ENCODE results near the gene DTX4. TPM values are rescaled to one million over a fixed set of nuclear protein-coding genes. Genes with fewer than 3 reads are reported as not detected.

The DTX4 gene
- total RNA-seq, 6 experiments from 2014 or later: 10.8 to 49.1 (median 22.6) TPM

GRCh38 chr11:59199546-59200422, 27.9 kb downstream of the DTX4 start:
- Histone ChIP-seq H3K4me3 (no peak overlapping the region), H3K4me1 (peaks cover 0 to 6% (median 0%) of the 10 kb centered on the region in 4 donors), H3K9me3 (no peaks in the 10 kb centered on the region), H3K27me3 (no peaks in the 10 kb centered on the region), H3K36me3 (peaks cover 0 to 39% (median 19%) of the 10 kb centered on the region in 4 donors), H3K27ac (no peak overlapping the region)
- DNase-seq (no peak), ATAC-seq (no peak)
- TF ChIP-seq POLR2A (IDR thresholded peaks at IDR 0.05) (no peak), CTCF (IDR thresholded peaks at IDR 0.05) (no peak)
- WGBS (ENCODE audit: insufficient coverage, low coverage, low lambda C conversion rate, missing lambda C conversion rate): 81% methylated on average over 14 of the region's 14 CpGs
- intact Hi-C loops (cut with DNase I): no loop called here

- Histone ChIP-seq H3K27ac (no peak overlapping the region), H3K36me3 (peaks cover 0 to 45% (median 21%) of the 10 kb centered on the region in 4 donors), H3K9me3 (no peaks in the 10 kb centered on the region), H3K27me3 (no peaks in the 10 kb centered on the region), H3K4me3 (no peak overlapping the region), H3K4me1 (peaks cover 0 to 6% (median 0%) of the 10 kb centered on the region in 4 donors)
- ATAC-seq (no peak), DNase-seq (no peak)
- WGBS (ENCODE audit: insufficient coverage, low coverage, low lambda C conversion rate, missing lambda C conversion rate): 71% methylated on average over 4 of the region's 4 CpGs
- no peak for TF ChIP-seq POLR2A (IDR thresholded peaks at IDR 0.05)
- no peak for TF ChIP-seq CTCF (IDR thresholded peaks at IDR 0.05)
- intact Hi-C loops (cut with DNase I): no loop called here
Measured at GRCh38 chr11:59200423-59200746, 28.5 kb downstream of the DTX4 start.

GRCh38 chr11:59201353-59201752, 29.4 kb downstream of the DTX4 start:
- H3K9me3 ChIP-seq: no peaks in the 10 kb centered on the region
- intact Hi-C loops (cut with DNase I): no loop called here
- TF ChIP-seq POLR2A (IDR thresholded peaks at IDR 0.05) (no peak), CTCF (IDR thresholded peaks at IDR 0.05) (peak; percentile 17 to 61 (median 56))
- peak overlapping the region in 2 of 3 donors; percentile 19 to 41 for H3K27ac ChIP-seq
- H3K36me3 ChIP-seq: peaks cover 0 to 43% (median 21%) of the 10 kb centered on the region in 4 donors
- H3K27me3 ChIP-seq: no peaks in the 10 kb centered on the region
- H3K4me1 ChIP-seq: peaks cover 0 to 4% (median 0%) of the 10 kb centered on the region in 4 donors
- peak; percentile 64 to 90 (median 82) for ATAC-seq
- no peak overlapping the region for H3K4me3 ChIP-seq
- no CpG with 5 or more reads among the region's 3 CpGs for WGBS (ENCODE audit: insufficient coverage, low coverage, low lambda C conversion rate, missing lambda C conversion rate)
- no peak for DNase-seq

- no CpG with 5 or more reads among the region's 3 CpGs for WGBS (ENCODE audit: insufficient coverage, low coverage, low lambda C conversion rate, missing lambda C conversion rate)
- intact Hi-C loops (cut with DNase I): loop anchor here in 1 of 2 donors (5.0 kb wide), 1 partner anchor 32 kb away; the partner anchor contains the start of gene DTX4
- Histone ChIP-seq H3K36me3 (peaks cover 0 to 35% (median 21%) of the 10 kb centered on the region in 4 donors), H3K9me3 (no peaks in the 10 kb centered on the region), H3K4me3 (no peak overlapping the region), H3K4me1 (peaks cover 0 to 8% (median 0%) of the 10 kb centered on the region in 4 donors), H3K27ac (no peak overlapping the region), H3K27me3 (no peaks in the 10 kb centered on the region)
- peak in 1 of 4 donors; percentile 7 for ATAC-seq
- no peak for TF ChIP-seq CTCF (IDR thresholded peaks at IDR 0.05)
- TF ChIP-seq POLR2A (IDR thresholded peaks at IDR 0.05): no peak
- no peak for DNase-seq
Measured at GRCh38 chr11:59204746-59205145, 32.8 kb downstream of the DTX4 start.

Data from right lobe of liver (tissue), 6 donors.